HEK293T (cell line): ENCODE data around the gene FBXO10.
"Not testable (repeated sequence)": the region's sequence is repeated elsewhere in the genome, so short reads cannot be mapped to it uniquely, and the experiment has no call there.

Experiments used
- CTCF ChIA-PET: fragments of 350-600 bp; formaldehyde crosslinking; extraction: SDS; loops from one replicate; lab custom pipeline; 2021; ENCODE audit warnings: antibody characterized with exemption, inconsistent platforms; lab: Yijun Ruan, JAX
- POLR2A ChIA-PET: fragments of 350-600 bp; formaldehyde crosslinking; extraction: SDS; loops from one replicate; lab custom pipeline; 2020; ENCODE audit warnings: antibody characterized with exemption, inconsistent platforms; lab: Yijun Ruan, JAX
- DNase-seq: peaks from one replicate; pipeline ENCODE4 v3.0.0; 2012; ENCODE audit warnings: mixed read lengths; ENCODE audit errors: extremely low spot score
- ARNT ChIP-seq: fragments of 450-650 bp; IDR thresholded peaks from 2 replicates; pipeline ENCODE4 v1.6.1; 2017; ENCODE audit warnings: mild to moderate bottlenecking
- BHLHE40 ChIP-seq: fragments of 450-650 bp; IDR thresholded peaks from 2 replicates; pipeline ENCODE4 v1.6.1; 2016; ENCODE audit warnings: mild to moderate bottlenecking, moderate library complexity, borderline replicate concordance
- CTBP1 ChIP-seq: fragments of 450-650 bp; IDR thresholded peaks from 2 replicates; pipeline ENCODE4 v1.6.1; 2016; ENCODE audit warnings: borderline replicate concordance
- ELF4 ChIP-seq: fragments of 450-650 bp; IDR thresholded peaks from 2 replicates; pipeline ENCODE4 v1.6.1; 2017; ENCODE audit warnings: antibody characterized with exemption
- FOXA1 ChIP-seq: fragments of 450-650 bp; IDR thresholded peaks from 2 replicates; pipeline ENCODE4 v1.6.1; 2016; ENCODE audit warnings: mild to moderate bottlenecking
- FOXK2 ChIP-seq: fragments of 450-650 bp; IDR thresholded peaks from 2 replicates; pipeline ENCODE4 v1.6.1; 2016; ENCODE audit warnings: mild to moderate bottlenecking
- FOXM1 ChIP-seq: fragments of 450-650 bp; IDR thresholded peaks from 2 replicates; pipeline ENCODE4 v1.6.1; 2017; ENCODE audit warnings: mild to moderate bottlenecking, borderline replicate concordance
- HDGF ChIP-seq: fragments of 450-650 bp; IDR thresholded peaks from 2 replicates; pipeline ENCODE4 v1.6.1; 2017; ENCODE audit warnings: antibody characterized with exemption, borderline replicate concordance
- L3MBTL2 ChIP-seq: fragments of 450-650 bp; conservative IDR thresholded peaks from 2 replicates; pipeline ENCODE4 v1.6.1; 2016; ENCODE audit warnings: mild to moderate bottlenecking
- LEF1 ChIP-seq: fragments of 450-650 bp; IDR thresholded peaks from 2 replicates; pipeline ENCODE4 v1.6.1; 2017; ENCODE audit warnings: mild to moderate bottlenecking, borderline replicate concordance
- NFRKB ChIP-seq: fragments of 450-650 bp; IDR thresholded peaks from 2 replicates; pipeline ENCODE4 v1.6.1; 2016; ENCODE audit warnings: mild to moderate bottlenecking, moderate library complexity
- SP1 ChIP-seq: fragments of 450-650 bp; IDR thresholded peaks from 2 replicates; pipeline ENCODE4 v1.6.1; 2017
- SUZ12 ChIP-seq: fragments of 450-650 bp; IDR thresholded peaks from 2 replicates; pipeline ENCODE4 v1.6.1; 2016; ENCODE audit warnings: mild to moderate bottlenecking
- TARDBP ChIP-seq: fragments of 450-650 bp; IDR thresholded peaks from 2 replicates; pipeline ENCODE4 v1.6.1; 2016
- ZNF384 ChIP-seq: fragments of 450-650 bp; IDR thresholded peaks from 2 replicates; pipeline ENCODE4 v1.6.1; 2016
- TF ChIP-seq, protein P1 (sequence below): fragments of 450-650 bp; IDR thresholded peaks from 2 replicates; pipeline ENCODE4 v1.6.1; 2016

Gene FBXO10

GRCh38 chr9:37521111-37521510 is 55.1 kb downstream of the FBXO10 start:
- CTCF ChIA-PET: no interaction called here
- no peak for DNase-seq
- POLR2A ChIA-PET: no interaction called here
- TF ChIP-seq NFRKB (no peak), TARDBP (no peak), FOXM1 (no peak), CTBP1 (no peak), FOXA1 (no peak), BHLHE40 (no peak), SP1 (no peak), LEF1 (no peak), L3MBTL2 (no peak)

DNA sequence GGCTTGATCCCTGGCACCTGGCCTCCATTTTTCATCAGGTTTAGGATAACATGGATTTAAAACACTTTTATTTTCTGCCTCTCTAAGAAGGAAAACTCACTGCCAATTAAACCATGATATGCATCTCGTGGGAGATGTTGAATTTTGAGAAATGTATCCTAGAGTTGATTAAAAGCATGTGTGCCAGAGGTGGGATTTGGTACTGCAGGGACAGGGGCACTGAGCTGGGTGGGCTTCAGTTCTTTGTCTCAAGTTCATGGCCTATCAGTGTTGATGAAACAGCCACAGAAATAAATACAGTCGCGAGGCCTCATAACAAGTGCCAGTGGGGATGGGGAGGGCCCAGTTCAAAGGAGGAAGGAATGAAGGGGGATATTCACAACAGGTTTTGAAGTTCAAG is 55.5 kb downstream of the FBXO10 start:
- ChIA-PET POLR2A (no interaction called here), CTCF (no interaction called here)
- DNase-seq: no peak
- TF ChIP-seq FOXK2 (no peak), BHLHE40 (no peak), FOXM1 (no peak), SP1 (no peak), CTBP1 (no peak), ELF4 (no peak), HDGF (no peak), ZNF384 (no peak), FOXA1 (no peak), TARDBP (no peak)

DNA sequence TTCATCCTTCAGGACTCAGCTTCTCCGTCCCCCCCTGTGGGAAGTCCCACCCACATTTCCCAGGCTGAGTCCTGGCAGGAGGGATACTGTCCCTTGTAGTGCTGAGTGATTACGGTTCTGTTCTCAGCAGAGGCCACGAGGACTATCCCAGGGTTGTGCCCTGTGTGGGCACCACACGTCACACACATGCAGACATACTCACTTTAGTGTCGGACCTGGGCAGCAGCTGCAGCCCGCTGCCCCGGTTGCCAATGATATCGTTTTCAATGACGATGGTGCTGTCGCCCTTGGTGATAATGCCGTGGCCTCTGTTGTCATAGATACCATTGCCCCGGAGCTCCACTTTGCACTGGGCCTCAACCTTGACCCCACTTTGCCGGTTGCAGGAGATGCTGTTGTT is 58.3 kb downstream of the FBXO10 start:
- ChIA-PET CTCF (no interaction called here), POLR2A (no interaction called here)
- no peak for DNase-seq
- TF ChIP-seq LEF1 (no peak), ZNF384 (no peak), CTBP1 (no peak), SP1 (no peak), L3MBTL2 (no peak), ARNT (no peak), BHLHE40 (no peak)

- no peak for DNase-seq
- CTCF ChIA-PET: no interaction called here
- POLR2A ChIA-PET: no interaction called here
- TF ChIP-seq L3MBTL2: no peak
- TF ChIP-seq CTBP1: no peak
- no peak for TF ChIP-seq TARDBP
- no peak for TF ChIP-seq LEF1
- TF ChIP-seq FOXM1: no peak
- no peak for TF ChIP-seq FOXK2
Observed at GRCh38 chr9:37515620-37516258, 60.4 kb downstream of the FBXO10 start.

- TF ChIP-seq FOXA1: no peak
- TF ChIP-seq HDGF: no peak
- TF ChIP-seq ARNT: no peak
- no peak for TF ChIP-seq ELF4
- TF ChIP-seq, protein P1, sequence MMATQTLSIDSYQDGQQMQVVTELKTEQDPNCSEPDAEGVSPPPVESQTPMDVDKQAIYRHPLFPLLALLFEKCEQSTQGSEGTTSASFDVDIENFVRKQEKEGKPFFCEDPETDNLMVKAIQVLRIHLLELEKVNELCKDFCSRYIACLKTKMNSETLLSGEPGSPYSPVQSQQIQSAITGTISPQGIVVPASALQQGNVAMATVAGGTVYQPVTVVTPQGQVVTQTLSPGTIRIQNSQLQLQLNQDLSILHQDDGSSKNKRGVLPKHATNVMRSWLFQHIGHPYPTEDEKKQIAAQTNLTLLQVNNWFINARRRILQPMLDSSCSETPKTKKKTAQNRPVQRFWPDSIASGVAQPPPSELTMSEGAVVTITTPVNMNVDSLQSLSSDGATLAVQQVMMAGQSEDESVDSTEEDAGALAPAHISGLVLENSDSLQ: no peak
- no peak for TF ChIP-seq FOXK2
- no peak for TF ChIP-seq SP1
- no peak for TF ChIP-seq LEF1
- no peak for TF ChIP-seq FOXM1
- no peak for TF ChIP-seq TARDBP
- no peak for TF ChIP-seq BHLHE40
- TF ChIP-seq L3MBTL2: no peak
- no peak for TF ChIP-seq NFRKB
- TF ChIP-seq CTBP1: no peak
- TF ChIP-seq ZNF384: no peak
- TF ChIP-seq SUZ12: no peak
- POLR2A ChIA-PET: no interaction called here
- CTCF ChIA-PET: no interaction called here
- no peak for DNase-seq
Observed at GRCh38 chr9:37514999-37515398, 61.2 kb downstream of the FBXO10 start.

GRCh38 chr9:37514415-37514814 is 61.8 kb downstream of the FBXO10 start:
- DNase-seq, CTCF ChIA-PET, POLR2A ChIA-PET: not testable (repeated sequence)

DNA sequence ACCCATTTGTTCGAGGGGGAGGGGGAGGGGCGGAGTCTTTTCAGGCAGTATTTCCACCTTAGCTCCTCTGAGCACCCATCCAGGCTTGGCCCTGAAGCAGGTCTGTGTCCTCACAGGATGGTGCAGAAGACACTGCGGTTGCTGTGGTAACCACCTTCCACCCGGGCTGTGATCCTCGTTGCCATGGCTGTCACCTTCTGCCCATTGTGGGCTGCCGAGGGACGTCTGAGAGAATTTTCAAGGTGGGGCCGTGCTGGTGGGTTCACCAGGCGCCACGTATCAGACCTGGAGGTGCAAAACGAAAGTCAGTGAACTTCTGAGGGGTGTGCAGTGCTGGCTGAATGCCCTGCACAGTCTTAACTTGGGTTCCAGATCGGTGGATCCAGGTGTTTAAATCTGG is 63.7 kb downstream of the FBXO10 start:
- no peak for DNase-seq
- TF ChIP-seq LEF1 (no peak), ZNF384 (no peak), FOXM1 (no peak), SP1 (no peak), L3MBTL2 (no peak), TARDBP (no peak), HDGF (no peak), FOXA1 (no peak), BHLHE40 (no peak), SUZ12 (no peak), ELF4 (no peak), FOXK2 (no peak), NFRKB (no peak), CTBP1 (no peak)
- TF ChIP-seq, protein P1: no peak
- ChIA-PET POLR2A (no interaction called here), CTCF (no interaction called here)
